HCEC 1CT (cell line): ENCODE measurements around the gene AIPL1.

Experiments
- DNase-seq: peaks from one replicate; pipeline ENCODE4 v3.0.0-alpha.2; 2017

The AIPL1 gene

GRCh38 chr17:6465206-6466003 lies 30.5 kb upstream of the AIPL1 start:
- DNase-seq, result no peak

- DNase-seq, result no peak
Observed at GRCh38 chr17:6464446-6465041, 29.6 kb upstream of the AIPL1 start.

- no peak for DNase-seq
Observed at GRCh38 chr17:6463616-6464445, 28.9 kb upstream of the AIPL1 start.

- DNase-seq, result no peak
Observed at GRCh38 chr17:6462692-6463091, 27.8 kb upstream of the AIPL1 start.

- no peak for DNase-seq
Observed at GRCh38 chr17:6461792-6462524, 27.0 kb upstream of the AIPL1 start.

- no peak for DNase-seq
Observed at GRCh38 chr17:6461246-6461645, 26.3 kb upstream of the AIPL1 start.

GRCh38 chr17:6460531-6461161 lies 25.7 kb upstream of the AIPL1 start:
- DNase-seq, result no peak

- DNase-seq, result no peak
Observed at GRCh38 chr17:6458460-6458950, 23.6 kb upstream of the AIPL1 start.

- DNase-seq, result no peak
Observed at GRCh38 chr17:6457688-6458459, 23.0 kb upstream of the AIPL1 start.

- peak; percentile 71 for DNase-seq
Observed at GRCh38 chr17:6456914-6457687, 22.2 kb upstream of the AIPL1 start.

- DNase-seq, result no peak
Observed at GRCh38 chr17:6456321-6456720, 21.4 kb upstream of the AIPL1 start.

GRCh38 chr17:6455321-6455705 lies 20.4 kb upstream of the AIPL1 start:
- DNase-seq, result no peak

- no peak for DNase-seq
Observed at GRCh38 chr17:6454495-6455320, 19.8 kb upstream of the AIPL1 start.

GRCh38 chr17:6453279-6454024 lies 18.5 kb upstream of the AIPL1 start:
- no peak for DNase-seq

- DNase-seq, result no peak
Observed at GRCh38 chr17:6452471-6453266, 17.7 kb upstream of the AIPL1 start.

- no peak for DNase-seq
Observed at GRCh38 chr17:6450926-6451832, 16.3 kb upstream of the AIPL1 start.

- DNase-seq, result no peak
Observed at GRCh38 chr17:6449307-6449706, 14.4 kb upstream of the AIPL1 start.
